Vagina (tissue), 2 donors: Measurements from ENCODE around the gene DOCK2.

Source experiments
- POLR2A ChIP-seq, 2 donors: fragments of 450-650 bp; IDR thresholded peaks; one replicate each; pipeline ENCODE4 v1.6.1; 2017; ENCODE audit warnings: antibody characterized with exemption in 2 of 2, mild to moderate bottlenecking in 2 of 2, moderate library complexity in 2 of 2
- POLR2AphosphoS5 ChIP-seq, 2 donors: sonication (generic); formaldehyde crosslinking; IDR thresholded peaks; one replicate each; pipeline ENCODE4 v1.9.0; 2017; ENCODE audit warnings: antibody characterized with exemption in 2 of 2, mild to moderate bottlenecking in 2 of 2, low read depth in 1 of 2; ENCODE audit not compliant: insufficient read depth in 1 of 2
- TF ChIP-seq, protein P1 (sequence below), 3 experiments: fragments of 450-650 bp in 2 of 3; fragments of 200-600 bp in 1 of 3; sonication (generic) in 1 of 3; IDR thresholded peaks; one replicate each; pipeline ENCODE4 v1.5.1; 2017 to 2019; ENCODE audit warnings: antibody characterized with exemption in 3 of 3, mild to moderate bottlenecking in 2 of 3, moderate library complexity in 2 of 3

DNA sequence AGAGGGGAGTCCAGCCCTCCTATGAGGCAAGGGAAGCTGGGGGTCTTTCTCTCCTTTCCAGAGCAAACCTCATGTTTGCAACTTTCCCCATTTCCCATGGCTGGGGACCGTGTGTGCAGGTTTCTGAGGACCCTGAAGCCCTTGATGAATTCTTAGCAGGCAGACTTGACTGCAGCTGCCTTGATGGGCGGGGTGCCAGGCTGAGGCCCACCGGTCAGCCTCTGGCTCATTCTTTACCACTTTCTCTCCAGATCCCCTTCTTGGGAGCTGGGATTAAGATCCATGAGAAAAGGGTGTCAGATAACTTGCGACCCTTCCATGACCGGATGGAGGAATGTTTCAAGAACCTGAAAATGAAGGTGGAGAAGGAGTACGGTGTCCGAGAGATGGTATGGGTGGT, 438.6 kb downstream of the DOCK2 start:
- TF ChIP-seq, protein P1, sequence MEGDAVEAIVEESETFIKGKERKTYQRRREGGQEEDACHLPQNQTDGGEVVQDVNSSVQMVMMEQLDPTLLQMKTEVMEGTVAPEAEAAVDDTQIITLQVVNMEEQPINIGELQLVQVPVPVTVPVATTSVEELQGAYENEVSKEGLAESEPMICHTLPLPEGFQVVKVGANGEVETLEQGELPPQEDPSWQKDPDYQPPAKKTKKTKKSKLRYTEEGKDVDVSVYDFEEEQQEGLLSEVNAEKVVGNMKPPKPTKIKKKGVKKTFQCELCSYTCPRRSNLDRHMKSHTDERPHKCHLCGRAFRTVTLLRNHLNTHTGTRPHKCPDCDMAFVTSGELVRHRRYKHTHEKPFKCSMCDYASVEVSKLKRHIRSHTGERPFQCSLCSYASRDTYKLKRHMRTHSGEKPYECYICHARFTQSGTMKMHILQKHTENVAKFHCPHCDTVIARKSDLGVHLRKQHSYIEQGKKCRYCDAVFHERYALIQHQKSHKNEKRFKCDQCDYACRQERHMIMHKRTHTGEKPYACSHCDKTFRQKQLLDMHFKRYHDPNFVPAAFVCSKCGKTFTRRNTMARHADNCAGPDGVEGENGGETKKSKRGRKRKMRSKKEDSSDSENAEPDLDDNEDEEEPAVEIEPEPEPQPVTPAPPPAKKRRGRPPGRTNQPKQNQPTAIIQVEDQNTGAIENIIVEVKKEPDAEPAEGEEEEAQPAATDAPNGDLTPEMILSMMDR (IDR thresholded peaks at IDR 0.05), result no peak
- TF ChIP-seq POLR2AphosphoS5 (IDR thresholded peaks at IDR 0.05; ENCODE audit: insufficient read depth in 1 of 2, low read depth in 1 of 2) (no peak), POLR2A (IDR thresholded peaks at IDR 0.05) (no peak)
